HL-60 (cell line): ENCODE results near the gene BTBD16.

Experiments used
- DNase-seq, 2 experiments: peaks; one replicate each; pipeline ENCODE4 v3.0.0-alpha.2; 2010 to 2020; ENCODE audit warnings: low read depth in 1 of 2, low spot score in 1 of 2
- H3K27ac ChIP-seq: fragments of 250-450 bp; sonication (Bioruptor Pico); replicated peaks from 2 replicates; pipeline ENCODE4 v1.5.1; 2020; ENCODE audit warnings: mild to moderate bottlenecking, moderate library complexity
- H3K27me3 ChIP-seq: fragments of 250-450 bp; sonication (Bioruptor Pico); 2 replicates; pipeline ENCODE4 v1.5.1; 2021; ENCODE audit warnings: mild to moderate bottlenecking, moderate library complexity; ENCODE audit not compliant: insufficient read depth, poor library complexity, severe bottlenecking
- H3K4me3 ChIP-seq: replicated peaks from 2 replicates; pipeline ENCODE4 v1.5.1; 2011; ENCODE audit warnings: mild to moderate bottlenecking, control low read depth, low read length; ENCODE audit not compliant: insufficient read depth
- GABPA ChIP-seq: IDR thresholded peaks from 2 replicates; pipeline ENCODE4 v1.6.1; 2012; ENCODE audit warnings: low read depth
- POLR2AphosphoS5 ChIP-seq: IDR thresholded peaks from 2 replicates; pipeline ENCODE4 v1.6.1; 2012; ENCODE audit warnings: low read depth
- SPI1 ChIP-seq: IDR thresholded peaks from 2 replicates; pipeline ENCODE4 v1.6.1; 2012; ENCODE audit warnings: low read depth, mild to moderate bottlenecking, borderline replicate concordance
- TF ChIP-seq, protein P1 (sequence below): IDR thresholded peaks from one replicate; pipeline ENCODE4 v1.5.1; 2011; ENCODE audit warnings: low read length, control low read depth, inconsistent platforms; ENCODE audit not compliant: insufficient read depth
- TF ChIP-seq, protein P2 (sequence below): IDR thresholded peaks from 2 replicates; pipeline ENCODE4 v1.6.1; 2012; ENCODE audit warnings: low read depth; ENCODE audit not compliant: insufficient replicate concordance

The BTBD16 gene

DNA sequence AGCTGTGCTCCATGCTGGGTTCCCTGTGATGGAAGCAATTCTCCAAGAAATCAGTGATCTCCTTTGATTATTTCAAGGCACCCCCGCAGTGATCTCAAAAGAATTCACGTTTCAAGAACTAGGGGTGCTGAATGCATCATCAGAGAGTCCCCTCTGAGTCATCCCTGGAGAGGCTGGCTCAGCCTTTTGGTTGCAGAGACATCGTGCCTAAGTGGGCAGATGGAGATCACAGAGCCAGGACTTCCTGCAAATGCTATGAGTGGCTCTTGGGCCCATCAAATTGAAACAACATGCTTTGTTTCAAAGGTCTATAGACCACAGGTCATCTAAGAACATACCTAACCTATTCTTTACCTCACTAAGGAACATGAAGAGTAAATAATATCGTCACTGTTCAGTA is 61.9 kb downstream of the BTBD16 start:
- TF ChIP-seq, protein P1, sequence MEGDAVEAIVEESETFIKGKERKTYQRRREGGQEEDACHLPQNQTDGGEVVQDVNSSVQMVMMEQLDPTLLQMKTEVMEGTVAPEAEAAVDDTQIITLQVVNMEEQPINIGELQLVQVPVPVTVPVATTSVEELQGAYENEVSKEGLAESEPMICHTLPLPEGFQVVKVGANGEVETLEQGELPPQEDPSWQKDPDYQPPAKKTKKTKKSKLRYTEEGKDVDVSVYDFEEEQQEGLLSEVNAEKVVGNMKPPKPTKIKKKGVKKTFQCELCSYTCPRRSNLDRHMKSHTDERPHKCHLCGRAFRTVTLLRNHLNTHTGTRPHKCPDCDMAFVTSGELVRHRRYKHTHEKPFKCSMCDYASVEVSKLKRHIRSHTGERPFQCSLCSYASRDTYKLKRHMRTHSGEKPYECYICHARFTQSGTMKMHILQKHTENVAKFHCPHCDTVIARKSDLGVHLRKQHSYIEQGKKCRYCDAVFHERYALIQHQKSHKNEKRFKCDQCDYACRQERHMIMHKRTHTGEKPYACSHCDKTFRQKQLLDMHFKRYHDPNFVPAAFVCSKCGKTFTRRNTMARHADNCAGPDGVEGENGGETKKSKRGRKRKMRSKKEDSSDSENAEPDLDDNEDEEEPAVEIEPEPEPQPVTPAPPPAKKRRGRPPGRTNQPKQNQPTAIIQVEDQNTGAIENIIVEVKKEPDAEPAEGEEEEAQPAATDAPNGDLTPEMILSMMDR: no peak
- TF ChIP-seq SPI1: no peak
- TF ChIP-seq POLR2AphosphoS5: no peak
- H3K4me3 ChIP-seq: no peak overlapping the region

DNA sequence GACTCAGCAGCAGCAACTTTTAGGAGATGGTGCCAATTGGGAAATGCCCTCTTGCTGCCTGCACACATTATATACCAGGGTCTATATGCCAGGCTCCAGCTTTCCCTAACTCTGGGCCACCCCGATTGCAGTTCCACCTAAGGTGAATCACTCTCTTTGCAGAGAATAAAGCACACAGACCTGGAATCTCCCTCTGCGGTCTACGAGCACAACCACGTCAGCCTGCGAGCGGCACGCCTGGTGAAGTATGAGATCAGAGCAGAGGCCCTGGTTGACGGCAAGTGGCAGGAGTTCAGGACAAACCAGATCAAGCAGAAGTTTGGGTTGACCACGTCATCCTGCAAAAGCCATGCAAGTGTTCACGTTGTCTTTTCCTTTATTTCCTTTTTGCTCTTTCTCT is 65.2 kb downstream of the BTBD16 start:
- no peak overlapping the region for H3K27ac ChIP-seq
- DNase-seq: no peak
- no peak overlapping the region for H3K4me3 ChIP-seq
- no peaks in the 10 kb centered on the region for H3K27me3 ChIP-seq
- TF ChIP-seq, protein P1: no peak
- TF ChIP-seq SPI1 (no peak), POLR2AphosphoS5 (no peak), GABPA (no peak)
- TF ChIP-seq, protein P2, sequence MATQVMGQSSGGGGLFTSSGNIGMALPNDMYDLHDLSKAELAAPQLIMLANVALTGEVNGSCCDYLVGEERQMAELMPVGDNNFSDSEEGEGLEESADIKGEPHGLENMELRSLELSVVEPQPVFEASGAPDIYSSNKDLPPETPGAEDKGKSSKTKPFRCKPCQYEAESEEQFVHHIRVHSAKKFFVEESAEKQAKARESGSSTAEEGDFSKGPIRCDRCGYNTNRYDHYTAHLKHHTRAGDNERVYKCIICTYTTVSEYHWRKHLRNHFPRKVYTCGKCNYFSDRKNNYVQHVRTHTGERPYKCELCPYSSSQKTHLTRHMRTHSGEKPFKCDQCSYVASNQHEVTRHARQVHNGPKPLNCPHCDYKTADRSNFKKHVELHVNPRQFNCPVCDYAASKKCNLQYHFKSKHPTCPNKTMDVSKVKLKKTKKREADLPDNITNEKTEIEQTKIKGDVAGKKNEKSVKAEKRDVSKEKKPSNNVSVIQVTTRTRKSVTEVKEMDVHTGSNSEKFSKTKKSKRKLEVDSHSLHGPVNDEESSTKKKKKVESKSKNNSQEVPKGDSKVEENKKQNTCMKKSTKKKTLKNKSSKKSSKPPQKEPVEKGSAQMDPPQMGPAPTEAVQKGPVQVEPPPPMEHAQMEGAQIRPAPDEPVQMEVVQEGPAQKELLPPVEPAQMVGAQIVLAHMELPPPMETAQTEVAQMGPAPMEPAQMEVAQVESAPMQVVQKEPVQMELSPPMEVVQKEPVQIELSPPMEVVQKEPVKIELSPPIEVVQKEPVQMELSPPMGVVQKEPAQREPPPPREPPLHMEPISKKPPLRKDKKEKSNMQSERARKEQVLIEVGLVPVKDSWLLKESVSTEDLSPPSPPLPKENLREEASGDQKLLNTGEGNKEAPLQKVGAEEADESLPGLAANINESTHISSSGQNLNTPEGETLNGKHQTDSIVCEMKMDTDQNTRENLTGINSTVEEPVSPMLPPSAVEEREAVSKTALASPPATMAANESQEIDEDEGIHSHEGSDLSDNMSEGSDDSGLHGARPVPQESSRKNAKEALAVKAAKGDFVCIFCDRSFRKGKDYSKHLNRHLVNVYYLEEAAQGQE: no peak

More for the DNA sequence above, 61.9 kb downstream of the BTBD16 start:
- Histone ChIP-seq H3K27me3 (no peaks in the 10 kb centered on the region), H3K27ac (no peak overlapping the region)
- DNase-seq: no peak

DNA sequence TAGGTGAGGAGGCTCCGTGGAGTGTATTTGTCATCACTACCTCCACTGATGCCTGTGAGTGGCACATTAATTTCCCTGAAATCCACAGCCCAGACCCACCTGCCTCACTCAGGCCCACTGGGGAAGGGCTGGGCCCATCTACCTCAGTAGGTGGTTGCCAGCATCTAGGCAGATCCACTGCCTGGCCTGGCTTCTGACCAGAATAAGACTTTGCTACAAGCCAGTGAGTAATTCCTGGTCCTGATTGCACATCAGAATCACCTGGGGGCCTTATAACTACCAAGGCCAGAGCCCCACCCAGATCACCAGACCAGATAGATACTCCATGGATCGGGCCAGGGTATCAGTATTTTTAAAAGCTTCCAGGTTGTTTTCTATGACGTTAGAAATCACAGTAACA is 65.9 kb downstream of the BTBD16 start:
- TF ChIP-seq POLR2AphosphoS5 (no peak), SPI1 (no peak), GABPA (no peak)
- TF ChIP-seq, protein P2: no peak
- TF ChIP-seq, protein P1: no peak
- H3K27me3 ChIP-seq: no peaks in the 10 kb centered on the region
- no peak overlapping the region for H3K27ac ChIP-seq
- H3K4me3 ChIP-seq: no peak overlapping the region
- no peak for DNase-seq

DNA sequence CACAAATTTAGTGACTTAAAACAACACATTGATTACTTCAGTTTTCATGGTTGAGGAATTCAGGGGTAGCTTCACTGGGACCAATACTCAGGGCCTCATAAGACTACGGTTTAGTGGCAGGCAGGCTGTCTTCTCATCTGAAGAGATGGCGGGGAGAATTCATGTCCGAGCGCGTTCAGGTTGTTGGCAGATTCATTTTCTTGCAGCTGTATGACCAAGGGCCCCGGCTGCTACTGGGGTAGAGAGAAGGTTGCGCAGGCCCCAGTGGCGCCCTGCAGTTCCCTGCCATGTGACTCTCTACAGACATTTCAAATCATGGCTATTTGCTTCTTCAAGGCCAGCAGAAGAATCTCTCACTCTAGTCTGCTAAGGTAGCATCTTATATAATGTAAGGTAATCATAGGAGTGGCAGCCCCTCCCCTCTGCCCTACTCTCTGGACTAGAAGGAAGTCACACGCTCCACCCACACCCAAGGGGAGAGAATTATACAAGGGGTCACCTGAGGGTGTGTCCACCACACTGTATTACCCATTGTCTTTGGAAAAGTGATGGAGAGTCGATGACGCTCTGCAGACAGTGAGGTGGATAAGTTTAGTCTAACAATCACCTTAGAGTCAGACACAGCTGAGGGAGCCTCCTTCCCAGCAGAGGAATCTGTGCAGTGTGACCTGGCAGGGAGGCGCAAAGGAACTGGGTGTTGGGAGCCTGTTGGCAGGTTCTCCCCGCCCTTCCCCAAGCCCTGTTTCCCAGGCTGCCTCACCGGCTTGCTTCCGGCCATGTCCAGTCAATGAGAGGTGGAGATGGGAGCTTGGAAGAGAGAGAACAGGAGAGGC is 67.7 kb downstream of the BTBD16 start:
- Histone ChIP-seq H3K4me3 (no peak overlapping the region), H3K27ac (no peak overlapping the region), H3K27me3 (no peaks in the 10 kb centered on the region)
- no peak for DNase-seq
- TF ChIP-seq, protein P2: no peak
- TF ChIP-seq SPI1 (no peak), GABPA (no peak), POLR2AphosphoS5 (no peak)
- TF ChIP-seq, protein P1: no peak
